Measurements from ENCODE around the gene EFCAB9. TPM values are rescaled to one million over a fixed set of nuclear protein-coding genes. Genes with fewer than 3 reads are reported as not detected.

EFCAB9 gene
- total and polyA plus RNA-seq, 2 donors, result not detected

GRCh38 chr5:172171118-172171517 is 22.9 kb upstream of the EFCAB9 start:
- no peak for DNase-seq (ENCODE audit: low read depth in 6 of 9, low spot score in 9 of 9)
- Histone ChIP-seq H3K4me3 (ENCODE audit: low read length in 2 of 2) (no peak overlapping the region), H3K36me3 (ENCODE audit: control insufficient read depth in 2 of 2, insufficient read depth in 2 of 2, low read length in 1 of 2) (peaks cover 10 to 17% of the 10 kb centered on the region in 2 donors), H3K27me3 (ENCODE audit: control insufficient read depth in 2 of 2, insufficient read depth in 1 of 2, low read length in 1 of 2) (no peaks in the 10 kb centered on the region), H3K4me1 (ENCODE audit: control insufficient read depth in 2 of 2, insufficient read depth in 2 of 2, low read length in 2 of 2) (peaks cover 11 to 43% of the 10 kb centered on the region in 2 donors), H3K9me3 (ENCODE audit: control insufficient read depth in 2 of 2, insufficient read depth in 1 of 2, low read length in 1 of 2) (no peaks in the 10 kb centered on the region), H3K27ac (ENCODE audit: low read depth in 1 of 2, low read length in 1 of 2) (no peak overlapping the region)
- WGBS, result 91% methylated on average over 8 of the region's 8 CpGs

- no peaks in the 10 kb centered on the region for H3K27me3 ChIP-seq (ENCODE audit: control insufficient read depth in 2 of 2, insufficient read depth in 1 of 2, low read length in 1 of 2)
- H3K36me3 ChIP-seq (ENCODE audit: control insufficient read depth in 2 of 2, insufficient read depth in 2 of 2, low read length in 1 of 2), result peaks cover 9 to 18% of the 10 kb centered on the region in 2 donors
- no peaks in the 10 kb centered on the region for H3K9me3 ChIP-seq (ENCODE audit: control insufficient read depth in 2 of 2, insufficient read depth in 1 of 2, low read length in 1 of 2)
- H3K4me3 ChIP-seq (ENCODE audit: low read length in 2 of 2), result no peak overlapping the region
- H3K27ac ChIP-seq (ENCODE audit: low read depth in 1 of 2, low read length in 1 of 2), result peak overlapping the region; percentile 58 to 92
- WGBS, result 86% methylated on average over 12 of the region's 12 CpGs
- peaks cover 26 to 61% of the 10 kb centered on the region in 2 donors for H3K4me1 ChIP-seq (ENCODE audit: control insufficient read depth in 2 of 2, insufficient read depth in 2 of 2, low read length in 2 of 2)
- DNase-seq (ENCODE audit: low read depth in 6 of 9, low spot score in 9 of 9), result no peak
Observed at GRCh38 chr5:172172912-172173563, 20.9 kb upstream of the EFCAB9 start.

GRCh38 chr5:172173564-172174153 is 20.3 kb upstream of the EFCAB9 start:
- Histone ChIP-seq H3K27me3 (ENCODE audit: control insufficient read depth in 2 of 2, insufficient read depth in 1 of 2, low read length in 1 of 2) (no peaks in the 10 kb centered on the region), H3K9me3 (ENCODE audit: control insufficient read depth in 2 of 2, insufficient read depth in 1 of 2, low read length in 1 of 2) (no peaks in the 10 kb centered on the region), H3K4me3 (ENCODE audit: low read length in 2 of 2) (peak overlapping the region in 1 of 2 donors; percentile 73), H3K4me1 (ENCODE audit: control insufficient read depth in 2 of 2, insufficient read depth in 2 of 2, low read length in 2 of 2) (peaks cover 32 to 64% of the 10 kb centered on the region in 2 donors), H3K36me3 (ENCODE audit: control insufficient read depth in 2 of 2, insufficient read depth in 2 of 2, low read length in 1 of 2) (peaks cover 9 to 18% of the 10 kb centered on the region in 2 donors), H3K27ac (ENCODE audit: low read depth in 1 of 2, low read length in 1 of 2) (peak overlapping the region; percentile 46 to 92)
- DNase-seq (ENCODE audit: low read depth in 6 of 9, low spot score in 9 of 9), result peak in 1 of 9 donors; percentile 40
- WGBS, result 51% methylated on average over 12 of the region's 12 CpGs

- peak in 7 of 9 donors; percentile 83 to 96 (median 92) for DNase-seq (ENCODE audit: low read depth in 6 of 9, low spot score in 9 of 9)
- WGBS, result 5% methylated on average over 7 of the region's 7 CpGs
Observed at GRCh38 chr5:172175263-172175719, 18.7 kb upstream of the EFCAB9 start.

GRCh38 chr5:172177176-172177575 is 16.8 kb upstream of the EFCAB9 start:
- WGBS, result 73% methylated on average over 7 of the region's 7 CpGs
- peaks cover 0 to 5% of the 10 kb centered on the region in 2 donors for H3K9me3 ChIP-seq (ENCODE audit: control insufficient read depth in 2 of 2, insufficient read depth in 1 of 2, low read length in 1 of 2)
- H3K4me1 ChIP-seq (ENCODE audit: control insufficient read depth in 2 of 2, insufficient read depth in 2 of 2, low read length in 2 of 2), result peaks cover 48 to 84% of the 10 kb centered on the region in 2 donors
- H3K36me3 ChIP-seq (ENCODE audit: control insufficient read depth in 2 of 2, insufficient read depth in 2 of 2, low read length in 1 of 2), result peaks cover 8 to 15% of the 10 kb centered on the region in 2 donors
- H3K4me3 ChIP-seq (ENCODE audit: low read length in 2 of 2), result no peak overlapping the region
- peak overlapping the region; percentile 56 to 78 for H3K27ac ChIP-seq (ENCODE audit: low read depth in 1 of 2, low read length in 1 of 2)
- no peaks in the 10 kb centered on the region for H3K27me3 ChIP-seq (ENCODE audit: control insufficient read depth in 2 of 2, insufficient read depth in 1 of 2, low read length in 1 of 2)
- DNase-seq (ENCODE audit: low read depth in 6 of 9, low spot score in 9 of 9), result no peak

More at GRCh38 chr5:172175263-172175719, 18.7 kb upstream of the EFCAB9 start:
- Histone ChIP-seq H3K9me3 (ENCODE audit: control insufficient read depth in 2 of 2, insufficient read depth in 1 of 2, low read length in 1 of 2) (no peaks in the 10 kb centered on the region), H3K27me3 (ENCODE audit: control insufficient read depth in 2 of 2, insufficient read depth in 1 of 2, low read length in 1 of 2) (no peaks in the 10 kb centered on the region), H3K36me3 (ENCODE audit: control insufficient read depth in 2 of 2, insufficient read depth in 2 of 2, low read length in 1 of 2) (peaks cover 9 to 18% of the 10 kb centered on the region in 2 donors), H3K4me3 (ENCODE audit: low read length in 2 of 2) (peak overlapping the region; percentile 24 to 73), H3K27ac (ENCODE audit: low read depth in 1 of 2, low read length in 1 of 2) (peak overlapping the region; percentile 91 to 92), H3K4me1 (ENCODE audit: control insufficient read depth in 2 of 2, insufficient read depth in 2 of 2, low read length in 2 of 2) (peaks cover 48 to 77% of the 10 kb centered on the region in 2 donors)

GRCh38 chr5:172178301-172178987 is 15.5 kb upstream of the EFCAB9 start:
- Histone ChIP-seq H3K27me3 (ENCODE audit: control insufficient read depth in 2 of 2, insufficient read depth in 1 of 2, low read length in 1 of 2) (no peaks in the 10 kb centered on the region), H3K36me3 (ENCODE audit: control insufficient read depth in 2 of 2, insufficient read depth in 2 of 2, low read length in 1 of 2) (peaks cover 7 to 12% of the 10 kb centered on the region in 2 donors), H3K4me1 (ENCODE audit: control insufficient read depth in 2 of 2, insufficient read depth in 2 of 2, low read length in 2 of 2) (peaks cover 48 to 81% of the 10 kb centered on the region in 2 donors), H3K4me3 (ENCODE audit: low read length in 2 of 2) (peak overlapping the region in 1 of 2 donors; percentile 41), H3K9me3 (ENCODE audit: control insufficient read depth in 2 of 2, insufficient read depth in 1 of 2, low read length in 1 of 2) (peaks cover 0 to 10% of the 10 kb centered on the region in 2 donors), H3K27ac (ENCODE audit: low read depth in 1 of 2, low read length in 1 of 2) (peak overlapping the region; percentile 94 to 97)
- peak in 4 of 9 donors; percentile 49 to 62 (median 52) for DNase-seq (ENCODE audit: low read depth in 6 of 9, low spot score in 9 of 9)
- 12% methylated on average over 18 of the region's 18 CpGs for WGBS

GRCh38 chr5:172178991-172179989 is 14.7 kb upstream of the EFCAB9 start:
- Histone ChIP-seq H3K27me3 (ENCODE audit: control insufficient read depth in 2 of 2, insufficient read depth in 1 of 2, low read length in 1 of 2) (no peaks in the 10 kb centered on the region), H3K27ac (ENCODE audit: low read depth in 1 of 2, low read length in 1 of 2) (peak overlapping the region; percentile 94 to 97), H3K36me3 (ENCODE audit: control insufficient read depth in 2 of 2, insufficient read depth in 2 of 2, low read length in 1 of 2) (peaks cover 4 to 15% of the 10 kb centered on the region in 2 donors), H3K9me3 (ENCODE audit: control insufficient read depth in 2 of 2, insufficient read depth in 1 of 2, low read length in 1 of 2) (peaks cover 0 to 10% of the 10 kb centered on the region in 2 donors), H3K4me1 (ENCODE audit: control insufficient read depth in 2 of 2, insufficient read depth in 2 of 2, low read length in 2 of 2) (peaks cover 42 to 79% of the 10 kb centered on the region in 2 donors), H3K4me3 (ENCODE audit: low read length in 2 of 2) (peak overlapping the region; percentile 34 to 41)
- 8% methylated on average over 18 of the region's 18 CpGs for WGBS
- peak in 5 of 9 donors; percentile 52 to 85 (median 62) for DNase-seq (ENCODE audit: low read depth in 6 of 9, low spot score in 9 of 9)

GRCh38 chr5:172180936-172181335 is 13.0 kb upstream of the EFCAB9 start:
- H3K4me3 ChIP-seq (ENCODE audit: low read length in 2 of 2), result no peak overlapping the region

More at GRCh38 chr5:172180936-172181335, 13.0 kb upstream of the EFCAB9 start:
- peaks cover 48 to 81% of the 10 kb centered on the region in 2 donors for H3K4me1 ChIP-seq (ENCODE audit: control insufficient read depth in 2 of 2, insufficient read depth in 2 of 2, low read length in 2 of 2)
- DNase-seq (ENCODE audit: low read depth in 6 of 9, low spot score in 9 of 9), result peak in 1 of 9 donors; percentile 43
- peak overlapping the region in 1 of 2 donors; percentile 53 for H3K27ac ChIP-seq (ENCODE audit: low read depth in 1 of 2, low read length in 1 of 2)
- peaks cover 0 to 10% of the 10 kb centered on the region in 2 donors for H3K9me3 ChIP-seq (ENCODE audit: control insufficient read depth in 2 of 2, insufficient read depth in 1 of 2, low read length in 1 of 2)
- H3K36me3 ChIP-seq (ENCODE audit: control insufficient read depth in 2 of 2, insufficient read depth in 2 of 2, low read length in 1 of 2), result peaks cover 4 to 17% of the 10 kb centered on the region in 2 donors
- 87% methylated on average over 9 of the region's 9 CpGs for WGBS
- H3K27me3 ChIP-seq (ENCODE audit: control insufficient read depth in 2 of 2, insufficient read depth in 1 of 2, low read length in 1 of 2), result no peaks in the 10 kb centered on the region

Measured in thymus (tissue), 11 donors.